ENCODE results near the gene C6orf62.

C6orf62 gene

DNA sequence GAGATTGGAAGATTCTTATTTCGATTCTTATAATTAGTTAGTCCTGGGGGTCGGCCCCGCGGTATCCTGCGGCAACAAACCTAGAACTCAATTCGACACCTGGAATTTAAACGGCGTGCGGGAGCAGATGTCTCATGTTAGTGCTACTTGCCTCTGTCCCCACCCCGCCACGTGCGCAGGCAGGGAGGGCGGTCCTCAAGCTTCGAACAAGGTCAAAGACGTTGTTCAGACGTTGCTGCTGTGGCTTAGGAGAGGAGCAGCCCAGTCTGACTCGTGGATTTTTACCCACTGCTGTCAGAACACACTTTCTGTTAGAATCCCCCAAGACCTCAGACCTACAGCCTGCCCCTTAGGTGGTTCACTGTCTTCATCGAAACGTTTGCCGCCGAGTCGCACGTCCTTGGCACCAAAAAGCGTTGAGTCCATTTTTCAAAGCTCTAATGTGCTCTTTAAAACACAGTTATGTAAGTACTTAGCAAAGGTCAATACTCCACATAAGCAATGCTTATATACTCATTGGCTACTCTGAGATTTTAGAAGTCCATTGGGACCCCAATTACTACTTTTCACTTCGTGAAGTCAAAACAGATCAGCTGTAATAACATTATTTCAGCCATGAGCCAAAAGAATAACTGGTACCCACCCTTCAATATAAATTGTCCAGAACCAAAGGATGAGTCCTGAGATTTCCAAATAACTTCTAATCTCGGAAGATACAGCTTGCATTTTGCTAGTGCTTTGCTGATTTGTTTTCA, 2.7 kb upstream of the C6orf62 start (continued):
- TF ChIP-seq, protein P1, sequence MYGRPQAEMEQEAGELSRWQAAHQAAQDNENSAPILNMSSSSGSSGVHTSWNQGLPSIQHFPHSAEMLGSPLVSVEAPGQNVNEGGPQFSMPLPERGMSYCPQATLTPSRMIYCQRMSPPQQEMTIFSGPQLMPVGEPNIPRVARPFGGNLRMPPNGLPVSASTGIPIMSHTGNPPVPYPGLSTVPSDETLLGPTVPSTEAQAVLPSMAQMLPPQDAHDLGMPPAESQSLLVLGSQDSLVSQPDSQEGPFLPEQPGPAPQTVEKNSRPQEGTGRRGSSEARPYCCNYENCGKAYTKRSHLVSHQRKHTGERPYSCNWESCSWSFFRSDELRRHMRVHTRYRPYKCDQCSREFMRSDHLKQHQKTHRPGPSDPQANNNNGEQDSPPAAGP (tag by site-specific recombination; IDR thresholded peaks at IDR 0.05) = no peak
- TF ChIP-seq ZNF324 (tag by site-specific recombination; IDR thresholded peaks at IDR 0.05) (no peak), ZBTB48 (tag by site-specific recombination; IDR thresholded peaks at IDR 0.05) (no peak), ZNF175 (tag by site-specific recombination; IDR thresholded peaks at IDR 0.05) (no peak), OVOL3 (tag by site-specific recombination; IDR thresholded peaks at IDR 0.05) (no peak), SETDB1 (IDR thresholded peaks at IDR 0.05; ENCODE audit: insufficient read length, low read length) (peak; percentile 13), ZNF2 (tag by site-specific recombination; IDR thresholded peaks at IDR 0.05) (0 out of 2 replicates have a peak, but pooled peaks have one; percentile 49), ZNF843 (tag by site-specific recombination; IDR thresholded peaks at IDR 0.05) (peak; percentile 68; the same call in 1 of the 2 replicates), ZNF830 (tag by site-specific recombination; IDR thresholded peaks at IDR 0.05; ENCODE audit: low read depth) (no peak), SCRT2 (tag by site-specific recombination; IDR thresholded peaks at IDR 0.05) (no peak), ZEB2 (tag by site-specific recombination; IDR thresholded peaks at IDR 0.05) (0 out of 2 replicates have a peak, but pooled peaks have one; percentile 17), YY1 (tag by site-specific recombination; IDR thresholded peaks at IDR 0.05) (no peak), ZXDB (tag by site-specific recombination; IDR thresholded peaks at IDR 0.05) (peak; percentile 50), ZBTB7A (tag by site-specific recombination; IDR thresholded peaks at IDR 0.05; ENCODE audit: low read depth) (0 out of 2 replicates have a peak, but pooled peaks have one; percentile 46), ZBTB20 (tag by site-specific recombination; IDR thresholded peaks at IDR 0.05) (0 out of 2 replicates have a peak, but pooled peaks have one; percentile 64)
- TF ChIP-seq, protein P2, sequence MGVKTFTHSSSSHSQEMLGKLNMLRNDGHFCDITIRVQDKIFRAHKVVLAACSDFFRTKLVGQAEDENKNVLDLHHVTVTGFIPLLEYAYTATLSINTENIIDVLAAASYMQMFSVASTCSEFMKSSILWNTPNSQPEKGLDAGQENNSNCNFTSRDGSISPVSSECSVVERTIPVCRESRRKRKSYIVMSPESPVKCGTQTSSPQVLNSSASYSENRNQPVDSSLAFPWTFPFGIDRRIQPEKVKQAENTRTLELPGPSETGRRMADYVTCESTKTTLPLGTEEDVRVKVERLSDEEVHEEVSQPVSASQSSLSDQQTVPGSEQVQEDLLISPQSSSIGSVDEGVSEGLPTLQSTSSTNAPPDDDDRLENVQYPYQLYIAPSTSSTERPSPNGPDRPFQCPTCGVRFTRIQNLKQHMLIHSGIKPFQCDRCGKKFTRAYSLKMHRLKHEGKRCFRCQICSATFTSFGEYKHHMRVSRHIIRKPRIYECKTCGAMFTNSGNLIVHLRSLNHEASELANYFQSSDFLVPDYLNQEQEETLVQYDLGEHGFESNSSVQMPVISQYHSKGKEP (tag by site-specific recombination; IDR thresholded peaks at IDR 0.05) = no peak
- TF ChIP-seq, protein P3, sequence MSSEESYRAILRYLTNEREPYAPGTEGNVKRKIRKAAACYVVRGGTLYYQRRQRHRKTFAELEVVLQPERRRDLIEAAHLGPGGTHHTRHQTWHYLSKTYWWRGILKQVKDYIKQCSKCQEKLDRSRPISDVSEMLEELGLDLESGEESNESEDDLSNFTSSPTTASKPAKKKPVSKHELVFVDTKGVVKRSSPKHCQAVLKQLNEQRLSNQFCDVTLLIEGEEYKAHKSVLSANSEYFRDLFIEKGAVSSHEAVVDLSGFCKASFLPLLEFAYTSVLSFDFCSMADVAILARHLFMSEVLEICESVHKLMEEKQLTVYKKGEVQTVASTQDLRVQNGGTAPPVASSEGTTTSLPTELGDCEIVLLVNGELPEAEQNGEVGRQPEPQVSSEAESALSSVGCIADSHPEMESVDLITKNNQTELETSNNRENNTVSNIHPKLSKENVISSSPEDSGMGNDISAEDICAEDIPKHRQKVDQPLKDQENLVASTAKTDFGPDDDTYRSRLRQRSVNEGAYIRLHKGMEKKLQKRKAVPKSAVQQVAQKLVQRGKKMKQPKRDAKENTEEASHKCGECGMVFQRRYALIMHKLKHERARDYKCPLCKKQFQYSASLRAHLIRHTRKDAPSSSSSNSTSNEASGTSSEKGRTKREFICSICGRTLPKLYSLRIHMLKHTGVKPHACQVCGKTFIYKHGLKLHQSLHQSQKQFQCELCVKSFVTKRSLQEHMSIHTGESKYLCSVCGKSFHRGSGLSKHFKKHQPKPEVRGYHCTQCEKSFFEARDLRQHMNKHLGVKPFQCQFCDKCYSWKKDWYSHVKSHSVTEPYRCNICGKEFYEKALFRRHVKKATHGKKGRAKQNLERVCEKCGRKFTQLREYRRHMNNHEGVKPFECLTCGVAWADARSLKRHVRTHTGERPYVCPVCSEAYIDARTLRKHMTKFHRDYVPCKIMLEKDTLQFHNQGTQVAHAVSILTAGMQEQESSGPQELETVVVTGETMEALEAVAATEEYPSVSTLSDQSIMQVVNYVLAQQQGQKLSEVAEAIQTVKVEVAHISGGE (tag by site-specific recombination; conservative IDR thresholded peaks at IDR 0.05; ENCODE audit: low read depth) = peak; percentile 11; the same call in 1 of the 2 replicates
- TF ChIP-seq, protein P4, sequence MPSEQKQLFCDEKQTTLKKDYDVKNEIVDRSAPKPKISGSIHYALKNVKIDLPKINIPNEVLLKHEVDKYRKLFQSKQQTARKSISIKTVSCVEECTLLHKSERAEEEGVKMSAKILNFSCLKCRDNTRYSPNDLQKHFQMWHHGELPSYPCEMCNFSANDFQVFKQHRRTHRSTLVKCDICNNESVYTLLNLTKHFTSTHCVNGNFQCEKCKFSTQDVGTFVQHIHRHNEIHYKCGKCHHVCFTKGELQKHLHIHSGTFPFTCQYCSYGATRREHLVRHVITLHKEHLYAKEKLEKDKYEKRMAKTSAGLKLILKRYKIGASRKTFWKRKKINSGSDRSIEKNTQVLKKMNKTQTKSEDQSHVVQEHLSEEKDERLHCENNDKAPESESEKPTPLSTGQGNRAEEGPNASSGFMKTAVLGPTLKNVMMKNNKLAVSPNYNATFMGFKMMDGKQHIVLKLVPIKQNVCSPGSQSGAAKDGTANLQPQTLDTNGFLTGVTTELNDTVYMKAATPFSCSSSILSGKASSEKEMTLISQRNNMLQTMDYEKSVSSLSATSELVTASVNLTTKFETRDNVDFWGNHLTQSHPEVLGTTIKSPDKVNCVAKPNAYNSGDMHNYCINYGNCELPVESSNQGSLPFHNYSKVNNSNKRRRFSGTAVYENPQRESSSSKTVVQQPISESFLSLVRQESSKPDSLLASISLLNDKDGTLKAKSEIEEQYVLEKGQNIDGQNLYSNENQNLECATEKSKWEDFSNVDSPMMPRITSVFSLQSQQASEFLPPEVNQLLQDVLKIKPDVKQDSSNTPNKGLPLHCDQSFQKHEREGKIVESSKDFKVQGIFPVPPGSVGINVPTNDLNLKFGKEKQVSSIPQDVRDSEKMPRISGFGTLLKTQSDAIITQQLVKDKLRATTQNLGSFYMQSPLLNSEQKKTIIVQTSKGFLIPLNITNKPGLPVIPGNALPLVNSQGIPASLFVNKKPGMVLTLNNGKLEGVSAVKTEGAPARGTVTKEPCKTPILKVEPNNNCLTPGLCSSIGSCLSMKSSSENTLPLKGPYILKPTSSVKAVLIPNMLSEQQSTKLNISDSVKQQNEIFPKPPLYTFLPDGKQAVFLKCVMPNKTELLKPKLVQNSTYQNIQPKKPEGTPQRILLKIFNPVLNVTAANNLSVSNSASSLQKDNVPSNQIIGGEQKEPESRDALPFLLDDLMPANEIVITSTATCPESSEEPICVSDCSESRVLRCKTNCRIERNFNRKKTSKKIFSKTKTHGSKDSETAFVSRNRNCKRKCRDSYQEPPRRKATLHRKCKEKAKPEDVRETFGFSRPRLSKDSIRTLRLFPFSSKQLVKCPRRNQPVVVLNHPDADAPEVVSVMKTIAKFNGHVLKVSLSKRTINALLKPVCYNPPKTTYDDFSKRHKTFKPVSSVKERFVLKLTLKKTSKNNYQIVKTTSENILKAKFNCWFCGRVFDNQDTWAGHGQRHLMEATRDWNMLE (tag by site-specific recombination; conservative IDR thresholded peaks at IDR 0.05; ENCODE audit: low read depth) = peak; percentile 23; the same call in 1 of the 2 replicates
- TF ChIP-seq, protein P5, sequence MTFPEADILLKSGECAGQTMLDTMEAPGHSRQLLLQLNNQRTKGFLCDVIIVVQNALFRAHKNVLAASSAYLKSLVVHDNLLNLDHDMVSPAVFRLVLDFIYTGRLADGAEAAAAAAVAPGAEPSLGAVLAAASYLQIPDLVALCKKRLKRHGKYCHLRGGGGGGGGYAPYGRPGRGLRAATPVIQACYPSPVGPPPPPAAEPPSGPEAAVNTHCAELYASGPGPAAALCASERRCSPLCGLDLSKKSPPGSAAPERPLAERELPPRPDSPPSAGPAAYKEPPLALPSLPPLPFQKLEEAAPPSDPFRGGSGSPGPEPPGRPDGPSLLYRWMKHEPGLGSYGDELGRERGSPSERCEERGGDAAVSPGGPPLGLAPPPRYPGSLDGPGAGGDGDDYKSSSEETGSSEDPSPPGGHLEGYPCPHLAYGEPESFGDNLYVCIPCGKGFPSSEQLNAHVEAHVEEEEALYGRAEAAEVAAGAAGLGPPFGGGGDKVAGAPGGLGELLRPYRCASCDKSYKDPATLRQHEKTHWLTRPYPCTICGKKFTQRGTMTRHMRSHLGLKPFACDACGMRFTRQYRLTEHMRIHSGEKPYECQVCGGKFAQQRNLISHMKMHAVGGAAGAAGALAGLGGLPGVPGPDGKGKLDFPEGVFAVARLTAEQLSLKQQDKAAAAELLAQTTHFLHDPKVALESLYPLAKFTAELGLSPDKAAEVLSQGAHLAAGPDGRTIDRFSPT (tag by site-specific recombination; IDR thresholded peaks at IDR 0.05) = no peak
- TF ChIP-seq, protein P6, sequence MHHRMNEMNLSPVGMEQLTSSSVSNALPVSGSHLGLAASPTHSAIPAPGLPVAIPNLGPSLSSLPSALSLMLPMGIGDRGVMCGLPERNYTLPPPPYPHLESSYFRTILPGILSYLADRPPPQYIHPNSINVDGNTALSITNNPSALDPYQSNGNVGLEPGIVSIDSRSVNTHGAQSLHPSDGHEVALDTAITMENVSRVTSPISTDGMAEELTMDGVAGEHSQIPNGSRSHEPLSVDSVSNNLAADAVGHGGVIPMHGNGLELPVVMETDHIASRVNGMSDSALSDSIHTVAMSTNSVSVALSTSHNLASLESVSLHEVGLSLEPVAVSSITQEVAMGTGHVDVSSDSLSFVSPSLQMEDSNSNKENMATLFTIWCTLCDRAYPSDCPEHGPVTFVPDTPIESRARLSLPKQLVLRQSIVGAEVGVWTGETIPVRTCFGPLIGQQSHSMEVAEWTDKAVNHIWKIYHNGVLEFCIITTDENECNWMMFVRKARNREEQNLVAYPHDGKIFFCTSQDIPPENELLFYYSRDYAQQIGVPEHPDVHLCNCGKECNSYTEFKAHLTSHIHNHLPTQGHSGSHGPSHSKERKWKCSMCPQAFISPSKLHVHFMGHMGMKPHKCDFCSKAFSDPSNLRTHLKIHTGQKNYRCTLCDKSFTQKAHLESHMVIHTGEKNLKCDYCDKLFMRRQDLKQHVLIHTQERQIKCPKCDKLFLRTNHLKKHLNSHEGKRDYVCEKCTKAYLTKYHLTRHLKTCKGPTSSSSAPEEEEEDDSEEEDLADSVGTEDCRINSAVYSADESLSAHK (tag by site-specific recombination; IDR thresholded peaks at IDR 0.05) = 0 out of 2 replicates have a peak, but pooled peaks have one; percentile 19
- TF ChIP-seq, protein P7, sequence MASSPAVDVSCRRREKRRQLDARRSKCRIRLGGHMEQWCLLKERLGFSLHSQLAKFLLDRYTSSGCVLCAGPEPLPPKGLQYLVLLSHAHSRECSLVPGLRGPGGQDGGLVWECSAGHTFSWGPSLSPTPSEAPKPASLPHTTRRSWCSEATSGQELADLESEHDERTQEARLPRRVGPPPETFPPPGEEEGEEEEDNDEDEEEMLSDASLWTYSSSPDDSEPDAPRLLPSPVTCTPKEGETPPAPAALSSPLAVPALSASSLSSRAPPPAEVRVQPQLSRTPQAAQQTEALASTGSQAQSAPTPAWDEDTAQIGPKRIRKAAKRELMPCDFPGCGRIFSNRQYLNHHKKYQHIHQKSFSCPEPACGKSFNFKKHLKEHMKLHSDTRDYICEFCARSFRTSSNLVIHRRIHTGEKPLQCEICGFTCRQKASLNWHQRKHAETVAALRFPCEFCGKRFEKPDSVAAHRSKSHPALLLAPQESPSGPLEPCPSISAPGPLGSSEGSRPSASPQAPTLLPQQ (tag by site-specific recombination; IDR thresholded peaks at IDR 0.05) = peak; percentile 97

Measured in HEK293 (cell line).